ENCODE results near the gene HLA-DQB2. TPM values are rescaled to one million over a fixed set of nuclear protein-coding genes. Genes with fewer than 3 reads are reported as not detected.
"Not testable (repeated sequence)": the region's sequence is repeated elsewhere in the genome, so short reads cannot be mapped to it uniquely, and the experiment has no call there.

The HLA-DQB2 gene
- total RNA-seq (0.21 TPM), polyA plus RNA-seq (0.10 TPM)

DNA sequence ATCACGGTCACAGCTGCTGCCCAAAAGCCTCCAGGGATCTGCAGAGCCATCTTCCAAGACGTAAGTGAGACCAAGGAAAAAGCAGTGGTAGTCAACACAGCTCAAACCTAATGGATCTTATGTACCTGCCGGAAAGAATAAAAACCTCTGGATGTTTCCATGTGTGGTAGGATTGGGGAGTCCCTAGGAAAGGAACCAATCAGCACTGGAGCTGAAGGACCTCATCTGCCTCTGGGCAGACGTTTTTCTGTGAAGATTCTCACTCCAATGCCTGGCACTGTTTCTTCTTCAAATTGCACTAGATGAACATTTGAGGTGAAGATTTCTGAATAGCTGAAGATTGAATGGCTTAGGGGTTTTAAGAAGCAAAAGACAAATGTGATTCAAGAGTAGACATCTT lies at the start of gene HLA-DQB2:
TSS of gene HLA-DQB2 (minus strand) at position 112 of the 400 bp plus-strand sequence. CDS start at position 50, 62 bp downstream.
- Histone ChIP-seq H3K4me3 (ENCODE audit: low read depth, low read length) (no peak within 1 kb of the TSS), H3K4me1 (ENCODE audit: insufficient read depth) (no peaks in the 10 kb centered on the region), H3K36me3 (ENCODE audit: insufficient read depth) (no peaks in the 10 kb centered on the region), H3K27ac (ENCODE audit: low read depth) (no peak within 1 kb of the TSS)
- WGBS = 47% methylated on average over 4 of the region's 4 CpGs
- DNase-seq (ENCODE audit: extremely low spot score) = no peak

DNA sequence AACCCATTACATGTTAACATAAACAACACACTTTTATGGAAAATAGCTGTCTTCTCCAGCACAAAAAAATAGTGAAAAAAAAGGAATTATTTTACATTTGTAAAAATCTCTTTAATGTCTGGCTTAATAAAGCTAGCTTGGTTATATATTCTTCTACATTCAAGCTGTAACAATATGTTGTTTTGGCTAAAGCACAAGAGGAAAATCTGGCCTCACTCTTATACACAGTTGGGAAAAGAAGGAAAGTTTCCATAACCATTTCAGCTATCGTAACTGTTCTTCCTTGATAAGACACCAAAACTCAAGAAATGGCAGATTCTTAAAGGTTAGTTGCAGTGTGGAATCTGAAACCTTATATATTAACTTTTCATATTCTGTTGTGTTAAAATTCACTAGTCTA lies 45.8 kb upstream of the HLA-DQB2 start:
- Histone ChIP-seq H3K36me3 (ENCODE audit: insufficient read depth) (no peaks in the 10 kb centered on the region), H3K4me3 (ENCODE audit: low read depth, low read length) (no peak overlapping the region), H3K27ac (ENCODE audit: low read depth) (no peak overlapping the region), H3K4me1 (ENCODE audit: insufficient read depth) (no peaks in the 10 kb centered on the region)
- 11% methylated on average over 1 of the region's 1 CpG for WGBS
- DNase-seq (ENCODE audit: extremely low spot score) = no peak

DNA sequence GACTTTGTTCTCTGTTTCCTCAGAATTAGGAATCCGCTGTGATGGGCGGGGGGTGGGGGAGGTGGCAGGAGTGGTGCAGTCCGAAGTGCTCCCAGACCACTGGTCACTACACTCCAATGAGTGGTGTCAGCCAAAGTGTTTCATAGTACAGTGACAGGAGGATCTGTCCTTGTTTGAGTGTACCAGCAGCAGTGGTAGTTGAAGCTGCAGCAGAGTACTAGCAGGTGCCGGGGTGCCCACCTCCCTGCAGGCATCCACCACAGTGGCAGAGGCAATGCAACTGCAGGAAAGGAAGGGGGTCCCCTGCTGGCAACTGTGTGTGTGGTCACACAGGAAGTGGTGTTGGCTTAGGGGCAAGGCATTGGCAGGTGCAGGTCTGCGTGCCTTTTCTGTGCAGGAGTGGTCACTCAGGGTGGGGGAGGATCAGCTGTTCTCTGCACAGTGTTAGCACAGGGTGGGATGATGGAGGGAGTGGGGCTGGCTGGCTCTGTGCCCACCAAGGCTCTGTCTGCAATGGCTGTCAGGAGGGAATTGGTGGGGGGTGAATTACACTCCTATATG lies 43.8 kb upstream of the HLA-DQB2 start:
- Histone ChIP-seq H3K4me1 (ENCODE audit: insufficient read depth) (no peaks in the 10 kb centered on the region), H3K4me3 (ENCODE audit: low read depth, low read length) (no peak overlapping the region), H3K36me3 (ENCODE audit: insufficient read depth) (no peaks in the 10 kb centered on the region), H3K27ac (ENCODE audit: low read depth) (no peak overlapping the region)
- WGBS = 77% methylated on average over 5 of the region's 5 CpGs
- no peak for DNase-seq (ENCODE audit: extremely low spot score)

DNA sequence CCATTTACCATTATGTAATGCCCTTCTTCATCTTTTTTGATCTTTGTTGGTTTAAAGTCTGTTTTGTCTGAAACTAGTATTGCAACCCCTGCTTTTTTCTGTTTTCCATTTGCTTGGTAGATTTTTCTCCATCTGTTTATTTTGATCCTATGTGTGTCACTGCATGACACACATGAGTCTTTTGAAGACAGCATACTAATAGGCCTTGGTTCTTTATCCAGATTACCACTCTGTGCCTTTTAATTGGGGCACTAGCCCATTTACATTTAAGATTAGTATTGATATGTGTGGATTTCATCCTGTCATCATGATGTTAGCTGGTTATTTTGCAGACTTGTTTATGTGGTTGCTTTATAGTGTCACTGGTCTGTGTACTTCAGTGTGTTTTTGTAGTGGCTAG lies 42.1 kb upstream of the HLA-DQB2 start:
- H3K27ac ChIP-seq (ENCODE audit: low read depth); H3K36me3 ChIP-seq (ENCODE audit: insufficient read depth); DNase-seq (ENCODE audit: extremely low spot score); H3K4me3 ChIP-seq (ENCODE audit: low read depth, low read length); H3K4me1 ChIP-seq (ENCODE audit: insufficient read depth): not testable (repeated sequence)

GRCh38 chr6:32803416-32803815 lies 40.1 kb upstream of the HLA-DQB2 start:
- DNase-seq (ENCODE audit: extremely low spot score) = no peak
- Histone ChIP-seq H3K27ac (ENCODE audit: low read depth) (no peak overlapping the region), H3K4me3 (ENCODE audit: low read depth, low read length) (no peak overlapping the region), H3K36me3 (ENCODE audit: insufficient read depth) (no peaks in the 10 kb centered on the region), H3K4me1 (ENCODE audit: insufficient read depth) (no peaks in the 10 kb centered on the region)
- 78% methylated on average over 2 of the region's 2 CpGs for WGBS

DNA sequence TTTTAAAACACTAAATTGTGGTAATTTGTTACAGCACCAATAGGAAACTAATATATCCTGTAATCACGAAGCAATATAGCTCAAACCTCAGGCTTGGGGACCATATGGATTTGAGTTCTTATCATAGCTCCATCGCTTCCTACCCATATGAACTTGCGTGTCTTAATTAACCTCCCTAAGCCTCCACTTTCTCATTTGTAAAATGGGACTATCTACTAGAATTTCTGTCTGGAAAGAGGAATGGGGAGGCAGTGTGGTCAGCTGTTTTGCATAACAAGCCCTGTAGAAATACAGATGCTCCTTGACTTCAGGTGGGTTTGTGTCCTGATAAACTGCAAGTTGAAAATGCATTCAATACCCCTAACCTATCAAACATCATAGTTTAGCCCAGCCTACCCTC lies 36.4 kb upstream of the HLA-DQB2 start:
- DNase-seq (ENCODE audit: extremely low spot score) = no peak
- 79% methylated on average over 3 of the region's 3 CpGs for WGBS
- Histone ChIP-seq H3K27ac (ENCODE audit: low read depth) (no peak overlapping the region), H3K36me3 (ENCODE audit: insufficient read depth) (no peaks in the 10 kb centered on the region), H3K4me3 (ENCODE audit: low read depth, low read length) (no peak overlapping the region), H3K4me1 (ENCODE audit: insufficient read depth) (no peaks in the 10 kb centered on the region)

DNA sequence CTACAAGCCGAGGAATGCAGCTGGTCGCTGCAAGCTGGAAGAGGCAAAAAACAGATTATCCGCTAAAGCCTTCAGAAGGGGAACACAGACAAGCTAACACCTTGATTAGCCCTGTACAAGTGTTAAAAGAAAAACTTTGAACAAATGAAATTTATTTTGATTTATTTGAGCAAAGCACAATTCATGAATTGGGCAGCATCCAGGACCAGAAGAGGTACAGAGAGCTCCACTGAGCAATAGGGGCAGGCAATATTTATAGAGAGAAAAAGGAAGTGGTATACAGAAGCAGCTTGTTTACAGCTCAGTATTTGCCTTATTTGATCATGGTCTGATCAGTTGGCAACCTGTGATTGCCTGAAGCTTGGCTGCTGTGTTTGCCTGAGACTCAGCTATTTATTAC lies 35.8 kb upstream of the HLA-DQB2 start:
- Histone ChIP-seq H3K27ac (ENCODE audit: low read depth) (no peak overlapping the region), H3K4me3 (ENCODE audit: low read depth, low read length) (no peak overlapping the region), H3K4me1 (ENCODE audit: insufficient read depth) (no peaks in the 10 kb centered on the region), H3K36me3 (ENCODE audit: insufficient read depth) (no peaks in the 10 kb centered on the region)
- DNase-seq (ENCODE audit: extremely low spot score) = no peak
- 94% methylated on average over 3 of the region's 3 CpGs for WGBS

DNA sequence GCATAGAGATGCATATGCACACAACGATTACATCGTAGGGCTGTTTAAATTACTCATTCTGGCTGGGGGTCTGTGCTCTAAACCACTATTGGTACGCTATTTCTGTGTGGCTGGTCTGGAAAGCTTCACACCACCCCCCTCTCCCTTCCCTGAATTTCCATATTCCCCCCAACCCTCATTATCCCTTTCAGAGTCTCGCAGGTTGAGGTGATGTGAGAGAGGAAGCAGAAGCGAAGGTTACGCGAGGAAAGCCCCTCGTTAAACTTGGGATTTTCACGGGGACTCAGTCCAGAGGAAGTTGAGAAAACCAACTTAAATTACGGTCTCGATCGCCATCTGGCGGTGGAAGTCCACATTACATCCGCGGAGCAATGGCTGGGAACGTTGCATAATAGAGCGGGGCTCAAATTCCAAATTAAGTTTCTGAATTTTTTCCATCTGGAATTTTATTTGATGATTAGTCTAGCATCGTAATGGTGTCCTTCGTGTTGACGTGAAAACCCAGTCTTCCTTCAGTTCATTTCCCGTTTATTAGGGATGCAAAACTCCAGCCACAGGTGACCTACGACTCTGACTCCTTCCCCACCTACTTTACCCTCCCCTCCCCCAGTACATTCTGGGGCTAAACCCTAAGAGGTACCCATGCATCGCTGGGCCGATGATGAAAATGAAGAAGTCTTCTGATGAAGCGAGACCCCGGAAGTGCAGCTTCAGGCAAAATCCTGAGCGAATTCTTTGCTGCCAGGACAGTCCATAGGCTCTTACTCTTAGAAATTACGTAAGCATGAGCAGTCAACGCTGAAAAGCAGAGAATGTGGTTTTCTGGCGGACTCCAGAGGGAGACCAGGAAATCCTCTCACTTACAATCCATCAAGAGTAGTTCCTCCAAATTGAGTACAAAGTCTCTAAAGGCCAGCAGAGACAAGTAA lies 33.8 kb upstream of the HLA-DQB2 start:
- Histone ChIP-seq H3K4me3 (ENCODE audit: low read depth, low read length) (no peak overlapping the region), H3K4me1 (ENCODE audit: insufficient read depth) (no peaks in the 10 kb centered on the region), H3K36me3 (ENCODE audit: insufficient read depth) (no peaks in the 10 kb centered on the region), H3K27ac (ENCODE audit: low read depth) (no peak overlapping the region)
- DNase-seq (ENCODE audit: extremely low spot score) = no peak
- WGBS = 10% methylated on average over 30 of the region's 30 CpGs

DNA sequence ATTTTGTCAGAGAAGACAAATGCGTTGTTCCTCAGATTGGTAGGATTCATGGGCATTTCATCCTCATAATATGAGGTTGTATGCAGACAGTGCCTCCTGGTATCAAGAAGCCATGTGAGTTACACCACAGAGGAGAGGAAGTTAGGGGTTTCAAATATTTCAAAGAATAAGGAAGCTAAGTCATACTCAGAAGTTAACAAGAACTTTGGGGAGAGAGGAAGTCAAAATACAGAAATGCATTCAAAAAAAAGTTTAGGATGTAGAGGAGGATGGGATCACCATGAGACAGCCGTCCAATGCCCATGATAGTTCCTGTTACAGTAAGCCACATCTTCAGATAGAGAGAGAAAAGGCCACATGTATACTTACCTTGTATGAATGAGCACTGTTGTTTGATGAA lies 31.2 kb upstream of the HLA-DQB2 start:
- no peaks in the 10 kb centered on the region for H3K4me1 ChIP-seq (ENCODE audit: insufficient read depth)
- 73% methylated on average over 2 of the region's 2 CpGs for WGBS

GRCh38 chr6:32792901-32793435 lies 29.6 kb upstream of the HLA-DQB2 start:
- Histone ChIP-seq H3K4me3 (ENCODE audit: low read depth, low read length) (no peak overlapping the region), H3K36me3 (ENCODE audit: insufficient read depth) (no peaks in the 10 kb centered on the region), H3K27ac (ENCODE audit: low read depth) (no peak overlapping the region), H3K4me1 (ENCODE audit: insufficient read depth) (no peaks in the 10 kb centered on the region)
- WGBS = 58% methylated on average over 3 of the region's 3 CpGs
- no peak for DNase-seq (ENCODE audit: extremely low spot score)

More for the DNA sequence above, 31.2 kb upstream of the HLA-DQB2 start:
- Histone ChIP-seq H3K36me3 (ENCODE audit: insufficient read depth) (no peaks in the 10 kb centered on the region), H3K27ac (ENCODE audit: low read depth) (no peak overlapping the region), H3K4me3 (ENCODE audit: low read depth, low read length) (no peak overlapping the region)
- DNase-seq (ENCODE audit: extremely low spot score) = no peak

DNA sequence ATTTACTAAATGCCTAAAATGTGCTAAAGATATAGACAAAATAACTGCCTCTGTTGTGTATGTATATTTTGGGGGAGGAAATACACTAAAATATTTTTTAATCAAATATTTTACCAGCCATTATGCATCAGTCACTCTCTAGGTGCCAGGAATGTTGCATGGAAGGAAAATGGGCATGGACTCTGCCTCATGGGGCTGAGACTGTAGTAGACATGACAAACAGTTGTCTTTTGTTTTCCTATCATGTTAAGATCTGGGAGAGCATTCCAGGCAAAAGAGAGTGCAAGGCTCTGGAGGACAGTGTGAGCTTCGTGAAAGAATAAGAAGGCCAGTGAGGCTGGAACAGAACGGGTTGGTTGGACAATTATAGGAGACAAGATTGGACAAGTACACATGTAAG lies 27.0 kb upstream of the HLA-DQB2 start:
- WGBS = 58% methylated on average over 2 of the region's 2 CpGs
- Histone ChIP-seq H3K27ac (ENCODE audit: low read depth) (no peak overlapping the region), H3K4me1 (ENCODE audit: insufficient read depth) (no peaks in the 10 kb centered on the region), H3K4me3 (ENCODE audit: low read depth, low read length) (no peak overlapping the region), H3K36me3 (ENCODE audit: insufficient read depth) (no peaks in the 10 kb centered on the region)
- DNase-seq (ENCODE audit: extremely low spot score) = no peak

DNA sequence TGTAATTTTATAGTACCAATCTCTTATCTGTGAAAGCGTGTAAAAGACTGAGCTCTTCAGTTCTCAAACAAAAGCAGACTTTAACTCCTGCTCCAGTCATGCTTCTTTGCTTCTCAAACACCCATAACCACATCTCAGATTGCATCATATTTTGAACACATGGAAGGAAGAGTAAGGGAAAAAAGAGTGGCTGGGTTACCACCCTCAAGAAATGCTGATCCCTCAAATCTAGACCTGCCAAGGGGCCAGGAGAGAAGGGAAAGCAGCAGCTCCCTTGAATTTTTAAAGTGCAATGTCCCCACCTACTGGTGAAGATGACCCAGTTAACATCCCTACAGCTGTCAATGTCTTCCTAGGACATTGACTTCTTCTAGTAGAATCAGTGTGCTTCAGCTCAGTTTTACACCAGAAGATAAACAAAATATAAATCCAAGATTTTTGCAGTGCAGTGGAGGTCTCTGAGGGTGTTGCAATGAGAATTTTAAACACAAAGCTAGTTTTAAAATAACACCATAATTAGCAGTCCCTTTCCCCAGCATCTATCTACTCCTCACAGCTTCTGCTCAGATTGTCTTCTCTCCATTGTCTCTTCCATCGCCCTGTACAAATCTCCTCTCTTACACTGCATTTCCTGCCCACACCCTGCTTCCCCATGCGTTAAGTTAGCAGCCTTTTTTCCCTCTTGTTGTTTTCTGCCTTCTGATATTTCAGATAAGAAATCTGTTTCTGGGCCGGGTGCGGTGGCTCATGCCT lies 22.6 kb upstream of the HLA-DQB2 start:
- 37% methylated on average over 5 of the region's 5 CpGs for WGBS
- Histone ChIP-seq H3K27ac (ENCODE audit: low read depth) (no peak overlapping the region), H3K36me3 (ENCODE audit: insufficient read depth) (no peaks in the 10 kb centered on the region), H3K4me1 (ENCODE audit: insufficient read depth) (no peaks in the 10 kb centered on the region), H3K4me3 (ENCODE audit: low read depth, low read length) (no peak overlapping the region)
- peak; percentile 41 for DNase-seq (ENCODE audit: extremely low spot score)

- not testable (repeated sequence) for H3K4me1 ChIP-seq (ENCODE audit: insufficient read depth); H3K36me3 ChIP-seq (ENCODE audit: insufficient read depth); H3K4me3 ChIP-seq (ENCODE audit: low read depth, low read length); H3K27ac ChIP-seq (ENCODE audit: low read depth); DNase-seq (ENCODE audit: extremely low spot score)
These were observed 19.6 kb upstream of the HLA-DQB2 start for GRCh38 chr6:32782923-32783322.

DNA sequence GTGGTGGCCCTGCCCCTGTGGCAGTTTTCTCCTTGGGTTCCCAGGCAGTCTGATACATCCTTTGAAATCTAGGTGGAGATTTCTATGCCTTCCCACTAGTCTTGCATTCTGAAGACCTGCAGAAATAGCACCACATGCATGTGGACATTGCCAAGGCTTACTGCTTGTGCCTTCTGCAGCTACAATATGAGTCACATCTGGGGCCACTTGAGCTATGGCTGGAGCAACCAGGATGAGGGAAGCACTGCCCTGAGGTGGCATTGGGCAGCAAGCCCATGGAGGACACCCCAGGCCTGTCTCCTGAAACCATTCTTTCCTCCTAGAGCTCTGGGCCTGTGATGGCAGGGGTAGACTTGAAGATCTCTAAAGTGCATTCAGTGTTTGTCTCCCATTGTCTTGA lies 15.7 kb upstream of the HLA-DQB2 start:
- no peak for DNase-seq (ENCODE audit: extremely low spot score)
- no peaks in the 10 kb centered on the region for H3K4me1 ChIP-seq (ENCODE audit: insufficient read depth)
- no peak overlapping the region for H3K27ac ChIP-seq (ENCODE audit: low read depth)
- H3K4me3 ChIP-seq (ENCODE audit: low read depth, low read length) = no peak overlapping the region
- H3K36me3 ChIP-seq (ENCODE audit: insufficient read depth) = no peaks in the 10 kb centered on the region

Measured in urinary bladder (tissue), 4 donors.